GM12891 (cell line): ENCODE results near the gene SEC22C.

Source experiments
- PAX5 ChIP-seq: IDR thresholded peaks from 2 replicates; pipeline ENCODE4 v1.6.1; 2011; ENCODE audit warnings: low read length, moderate library complexity, mild to moderate bottlenecking; ENCODE audit not compliant: insufficient read depth, severe bottlenecking
- POLR2A ChIP-seq: IDR thresholded peaks from 2 replicates; pipeline ENCODE4 v1.6.1; 2011; ENCODE audit warnings: low read depth, low read length, control low read depth
- POLR2AphosphoS5 ChIP-seq: IDR thresholded peaks from 2 replicates; pipeline ENCODE4 v1.6.1; 2011; ENCODE audit warnings: low read depth, low read length, control low read depth
- SPI1 ChIP-seq: IDR thresholded peaks from 2 replicates; pipeline ENCODE4 v1.6.1; 2011; ENCODE audit warnings: low read depth, low read length, control low read depth
- TAF1 ChIP-seq: IDR thresholded peaks from 2 replicates; pipeline ENCODE4 v1.6.1; 2011; ENCODE audit warnings: low read depth, low read length, control low read depth

DNA sequence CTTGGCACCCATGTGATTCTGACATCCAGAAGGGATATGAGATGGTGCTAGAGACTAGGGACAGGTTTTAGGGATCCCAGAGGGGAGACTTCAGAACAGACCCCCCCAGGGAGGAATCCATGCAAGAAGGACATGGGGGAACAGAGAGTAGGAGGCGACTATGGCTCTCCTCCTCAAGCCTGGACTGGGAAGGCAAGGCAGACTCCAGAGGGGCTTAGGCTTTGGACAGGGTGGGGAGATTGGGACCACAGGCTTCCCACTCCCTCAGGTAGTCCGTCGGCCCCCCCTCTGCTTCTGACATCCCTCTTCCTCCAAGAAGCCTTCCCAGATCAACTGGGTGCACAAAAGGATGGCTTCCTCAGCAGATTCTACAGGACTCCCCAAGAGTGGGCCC lies 82.3 kb downstream of the SEC22C start:
- TF ChIP-seq POLR2AphosphoS5: no peak
- TF ChIP-seq POLR2A: no peak
- TF ChIP-seq TAF1: no peak
- no peak for TF ChIP-seq PAX5
- no peak for TF ChIP-seq SPI1
